GM21576 (cell line): ENCODE data around the gene DIP2B.

ENCODE experiments used
- ATAC-seq: cut with Tn5 transposase; IDR thresholded peaks from one replicate; pipeline ENCODE4 v1.9.1; 2021; ENCODE audit warnings: mild to moderate bottlenecking, moderate library complexity; ENCODE audit not compliant: unreplicated experiment

The DIP2B gene

GRCh38 chr12:50723865-50724264 is 219.1 kb downstream of the DIP2B start:
- no peak for ATAC-seq

- ATAC-seq: no peak
These were observed 220.5 kb downstream of the DIP2B start for GRCh38 chr12:50725011-50725942.

GRCh38 chr12:50727466-50727865 is 222.7 kb downstream of the DIP2B start:
- ATAC-seq: no peak

GRCh38 chr12:50728417-50728816 is 223.6 kb downstream of the DIP2B start:
- no peak for ATAC-seq

- no peak for ATAC-seq
These were observed 224.1 kb downstream of the DIP2B start for GRCh38 chr12:50728841-50729240.

- ATAC-seq: no peak
These were observed 227.8 kb downstream of the DIP2B start for GRCh38 chr12:50732591-50732990.

- ATAC-seq: no peak
These were observed 228.9 kb downstream of the DIP2B start for GRCh38 chr12:50733706-50734105.

- no peak for ATAC-seq
These were observed 229.9 kb downstream of the DIP2B start for GRCh38 chr12:50734409-50735263.

GRCh38 chr12:50739611-50740010 is 234.8 kb downstream of the DIP2B start:
- ATAC-seq: no peak

- no peak for ATAC-seq
These were observed 235.5 kb downstream of the DIP2B start for GRCh38 chr12:50740307-50740706.

GRCh38 chr12:50742776-50743175 is 238.0 kb downstream of the DIP2B start:
- ATAC-seq: no peak

GRCh38 chr12:50745861-50746260 is 241.1 kb downstream of the DIP2B start:
- ATAC-seq: no peak

- ATAC-seq: no peak
These were observed 241.6 kb downstream of the DIP2B start for GRCh38 chr12:50746431-50746830.

GRCh38 chr12:50747817-50748216 is 243.0 kb downstream of the DIP2B start:
- ATAC-seq: no peak

- ATAC-seq: no peak
These were observed 244.7 kb downstream of the DIP2B start for GRCh38 chr12:50749459-50749882.

GRCh38 chr12:50750366-50750765 is 245.6 kb downstream of the DIP2B start:
- ATAC-seq: no peak

- no peak for ATAC-seq
These were observed 247.3 kb downstream of the DIP2B start for GRCh38 chr12:50751948-50752721.

- ATAC-seq: no peak
These were observed 248.5 kb downstream of the DIP2B start for GRCh38 chr12:50753232-50753769.

GRCh38 chr12:50763639-50764285 is 259.0 kb downstream of the DIP2B start, which contains the start of gene ATF1:
Gene ATF1 (plus strand): TSS chr12:50764101. CDS start chr12:50780146, 16,045 bp downstream.
- ATAC-seq: peak; percentile 72
